HG02571 (cell line): Measurements from ENCODE around the gene ATG5.
"Not testable (repeated sequence)": the region's sequence is repeated elsewhere in the genome, so short reads cannot be mapped to it uniquely, and the experiment has no call there.

Experiments used
- ATAC-seq: cut with Tn5 transposase; IDR thresholded peaks from one replicate; pipeline ENCODE4 v1.9.1; 2021; ENCODE audit warnings: mild to moderate bottlenecking, moderate library complexity; ENCODE audit not compliant: unreplicated experiment

The ATG5 gene

DNA sequence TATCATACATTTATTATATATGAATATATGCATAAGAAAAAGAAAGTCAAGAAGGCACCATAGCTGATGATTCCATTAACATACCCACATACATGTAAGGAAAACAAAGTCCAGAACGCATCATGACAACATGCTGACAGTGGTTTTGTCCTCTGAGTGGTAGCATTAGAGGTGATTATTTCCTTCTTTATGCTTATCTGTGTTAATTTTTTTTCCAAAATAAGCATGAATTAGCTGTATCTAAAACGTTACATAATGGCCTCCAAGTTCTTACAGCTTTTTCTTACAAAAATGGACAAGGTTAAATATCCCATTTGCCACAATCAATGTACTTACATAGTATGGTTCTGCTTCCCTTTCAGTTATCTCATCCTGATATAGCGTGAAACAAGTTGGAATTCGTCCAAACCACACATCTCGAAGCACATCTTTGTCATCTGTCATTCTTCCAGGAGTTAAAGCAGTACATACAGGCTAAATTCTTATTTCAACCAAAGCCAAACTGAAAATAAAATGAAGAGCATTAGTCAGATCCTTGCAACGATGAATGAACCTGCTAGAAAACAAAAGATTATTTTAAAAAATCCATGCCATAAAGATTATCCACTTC is 9.7 kb downstream of the ATG5 start:
- ATAC-seq = no peak

DNA sequence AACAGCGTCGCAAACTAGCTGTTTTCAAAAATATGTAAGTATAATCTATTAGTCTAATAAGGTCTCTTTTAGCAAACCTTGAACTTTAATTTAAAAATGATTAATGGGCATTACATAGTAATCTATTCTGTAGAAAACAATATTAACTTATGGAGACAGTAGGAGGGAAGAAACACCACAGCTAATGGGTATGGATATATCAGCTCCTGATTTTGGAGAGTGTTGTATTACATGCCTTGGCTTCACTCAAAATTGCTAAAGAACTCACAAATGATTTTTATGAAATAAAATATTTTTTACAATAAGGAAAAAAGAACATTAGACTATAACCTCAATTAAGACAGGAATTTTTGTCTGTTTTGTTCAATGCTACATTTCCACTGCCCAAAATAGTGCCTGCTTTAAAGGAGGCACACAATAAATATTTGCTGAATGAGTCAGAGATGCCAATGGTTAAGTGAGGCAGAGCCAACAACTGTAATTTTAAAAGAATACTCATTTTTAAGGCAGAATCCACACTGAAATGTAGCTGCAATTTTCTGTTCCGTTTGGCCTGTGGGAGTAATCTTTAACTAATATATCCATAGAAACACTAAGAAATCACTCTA is 15.7 kb downstream of the ATG5 start:
- ATAC-seq = no peak

DNA sequence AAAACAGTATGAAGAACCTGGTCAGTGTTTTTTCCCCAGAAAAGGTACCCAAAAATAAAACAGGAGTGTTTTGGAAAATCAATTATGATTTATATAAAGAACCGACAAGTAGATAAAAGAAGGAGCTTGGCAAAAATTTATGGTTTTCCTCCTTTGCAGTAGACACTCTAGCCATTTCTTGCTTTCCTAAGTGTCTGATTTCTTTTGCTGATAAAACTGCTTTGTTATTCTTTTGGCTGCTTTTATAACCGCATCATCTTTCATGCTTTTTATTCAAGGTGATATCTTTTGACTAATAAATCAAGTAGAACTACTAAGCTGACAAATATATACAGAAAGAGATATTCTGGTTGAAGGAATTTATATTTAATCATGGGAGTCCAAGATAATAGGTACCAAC is 16.6 kb downstream of the ATG5 start:
- ATAC-seq = no peak

DNA sequence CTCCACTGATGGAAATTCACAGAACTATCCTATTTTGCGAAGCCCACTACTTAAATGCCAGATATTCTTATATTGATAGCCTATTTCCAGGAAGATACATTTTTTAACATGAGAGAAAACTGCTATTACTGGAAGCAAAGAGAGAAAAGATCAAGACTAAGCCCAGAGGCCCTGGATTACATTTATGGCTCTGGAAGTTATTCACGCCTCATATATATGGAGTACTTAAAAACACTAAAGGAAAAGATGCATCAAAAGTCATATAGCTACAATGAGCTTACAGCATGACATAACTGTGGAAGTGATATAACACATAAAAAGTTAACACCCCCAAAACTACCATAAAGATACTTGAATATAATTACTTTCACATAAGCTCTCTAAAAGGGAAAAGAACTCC is 19.8 kb downstream of the ATG5 start:
- no peak for ATAC-seq

DNA sequence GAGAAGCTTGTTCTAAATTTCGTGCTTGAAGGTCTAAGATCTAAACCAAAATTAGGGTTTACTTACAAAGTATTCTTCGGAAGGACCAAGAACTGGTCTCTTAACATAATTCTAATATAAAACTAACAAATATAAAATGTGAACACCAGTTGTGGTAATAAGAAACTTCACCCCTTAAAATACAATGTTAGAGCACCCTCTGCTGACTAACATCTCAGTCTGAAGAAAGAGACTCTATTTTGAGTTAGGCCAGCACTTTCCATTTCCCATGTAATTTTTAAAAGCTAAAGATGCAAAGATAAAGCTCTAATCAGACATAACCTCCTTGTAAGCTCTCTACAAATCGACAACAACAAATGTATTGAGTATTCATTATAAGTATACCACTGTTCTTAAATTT is 24.6 kb downstream of the ATG5 start:
- no peak for ATAC-seq

DNA sequence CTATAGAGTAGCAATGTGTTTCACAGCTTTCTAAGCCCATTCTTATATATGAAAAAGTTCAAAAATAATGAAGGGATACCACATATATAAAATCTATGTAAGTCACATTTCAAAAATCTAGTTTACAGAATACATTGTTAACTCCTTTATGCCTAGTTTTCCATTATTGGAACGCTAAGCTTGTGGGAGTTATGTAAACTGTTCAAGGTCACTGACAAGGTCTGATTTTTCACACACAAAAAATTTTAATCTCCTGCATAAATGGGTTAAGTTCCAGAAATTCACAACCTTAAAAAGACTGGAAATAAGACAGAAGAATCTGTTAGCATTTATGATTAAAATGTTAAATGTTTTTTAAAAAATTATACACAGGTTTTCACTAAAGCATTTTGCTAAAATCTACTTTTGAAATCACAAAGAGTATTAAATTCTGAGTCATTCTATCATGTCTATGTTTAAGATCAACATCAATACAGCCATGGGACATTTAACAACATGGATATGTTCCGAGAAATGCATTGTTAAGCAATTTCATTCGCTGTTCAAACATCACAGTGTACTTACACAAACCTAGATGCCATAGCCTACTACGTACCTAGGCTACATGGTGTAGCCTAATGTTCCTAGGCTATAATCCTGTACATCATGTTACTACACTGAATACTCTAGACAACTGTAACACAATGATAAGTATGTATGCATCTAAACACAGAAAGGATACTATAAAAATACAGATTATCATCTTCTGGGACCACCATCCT is 25.4 kb downstream of the ATG5 start:
- no peak for ATAC-seq

DNA sequence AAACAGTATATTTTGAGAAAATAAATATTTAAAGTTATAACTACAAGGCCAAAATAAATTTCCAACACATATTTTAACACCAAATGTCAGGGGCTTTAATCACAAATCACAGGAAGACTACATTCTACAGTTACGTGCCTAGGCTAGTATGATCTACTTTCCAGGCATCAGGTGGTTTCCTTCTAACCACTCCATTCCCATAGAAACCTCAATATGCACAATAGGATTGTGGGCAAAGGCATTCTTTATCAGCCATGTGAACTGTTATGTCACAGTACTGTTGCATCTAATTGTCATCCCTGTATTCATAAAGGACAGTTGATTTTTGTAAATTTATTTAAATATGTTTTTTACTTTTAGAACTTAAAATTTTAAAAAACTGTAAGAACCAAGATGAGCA is 32.4 kb downstream of the ATG5 start:
- no peak for ATAC-seq

DNA sequence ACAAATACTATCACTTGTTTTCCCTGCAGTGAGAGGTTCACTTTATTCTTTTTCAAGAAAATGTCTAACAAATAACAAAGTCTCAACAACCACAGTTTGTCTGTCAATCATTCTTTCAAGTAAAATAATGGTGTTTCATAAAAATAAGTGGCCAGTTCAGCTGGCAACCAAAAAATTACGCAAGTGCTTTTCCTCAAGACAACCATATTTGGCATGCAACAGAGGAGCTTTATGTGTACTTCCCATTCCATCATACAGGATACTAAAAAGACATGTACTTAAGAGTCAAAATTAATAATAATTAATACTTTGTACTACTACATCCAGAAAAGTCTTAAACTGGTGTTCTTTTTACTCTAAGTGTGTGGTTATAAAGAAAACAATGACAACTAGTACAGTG is 34.6 kb downstream of the ATG5 start:
- ATAC-seq = no peak

DNA sequence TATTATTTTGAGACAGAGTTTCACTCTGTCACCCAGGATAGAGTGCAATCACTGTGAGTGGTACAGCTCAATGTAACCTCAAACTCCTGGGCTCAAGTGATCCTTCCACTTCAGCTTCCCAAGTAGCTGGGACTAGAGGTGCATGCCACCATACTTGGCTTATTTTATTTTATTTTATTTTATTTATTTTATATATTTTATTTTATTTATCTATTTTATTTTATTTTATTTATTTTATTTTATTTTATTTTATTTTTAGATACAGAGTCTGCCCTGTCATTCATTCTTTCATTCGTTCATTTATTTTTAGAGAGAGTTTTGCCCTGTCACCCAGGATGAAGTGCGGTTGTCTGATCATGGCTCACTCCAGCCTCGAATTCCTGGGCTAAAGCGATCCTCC is 35.5 kb downstream of the ATG5 start:
- no peak for ATAC-seq

DNA sequence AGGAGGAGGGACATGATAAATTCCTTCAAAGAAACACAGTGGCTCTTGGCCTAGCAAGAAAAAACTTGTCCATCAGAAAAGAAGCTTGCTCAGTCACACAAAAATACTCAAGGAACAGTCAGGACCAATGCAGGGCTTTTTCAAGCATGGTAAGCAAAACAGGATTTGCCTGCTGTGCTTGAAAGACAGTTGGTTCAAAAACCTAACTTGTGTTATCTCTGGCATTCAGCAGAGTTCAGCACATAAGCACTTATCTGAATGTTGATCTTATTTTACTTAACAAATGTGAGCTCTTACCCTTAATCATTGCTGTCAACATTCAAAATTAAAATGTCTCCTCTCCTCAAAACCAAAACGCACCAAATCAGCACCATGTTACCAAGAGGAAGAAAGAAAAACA is 38.3 kb downstream of the ATG5 start:
- no peak for ATAC-seq

DNA sequence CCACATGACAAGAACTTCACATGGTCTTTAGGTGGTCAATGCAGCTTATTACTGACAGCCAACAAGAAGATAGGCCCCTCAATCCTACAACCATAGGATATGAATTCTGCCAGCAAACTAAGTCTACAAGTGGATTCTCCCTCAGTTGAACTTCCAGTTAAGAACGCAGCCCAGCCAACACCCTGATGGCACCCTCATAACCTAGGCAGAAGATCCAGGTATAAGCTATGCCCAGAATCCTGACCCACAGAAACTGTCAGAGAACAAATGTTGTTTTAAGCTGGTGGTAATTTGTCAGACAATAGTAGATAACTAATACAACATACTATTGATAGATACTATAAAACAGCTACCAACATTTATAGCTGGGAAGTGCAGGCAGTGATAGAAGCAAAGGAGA is 38.8 kb downstream of the ATG5 start:
- ATAC-seq = no peak

DNA sequence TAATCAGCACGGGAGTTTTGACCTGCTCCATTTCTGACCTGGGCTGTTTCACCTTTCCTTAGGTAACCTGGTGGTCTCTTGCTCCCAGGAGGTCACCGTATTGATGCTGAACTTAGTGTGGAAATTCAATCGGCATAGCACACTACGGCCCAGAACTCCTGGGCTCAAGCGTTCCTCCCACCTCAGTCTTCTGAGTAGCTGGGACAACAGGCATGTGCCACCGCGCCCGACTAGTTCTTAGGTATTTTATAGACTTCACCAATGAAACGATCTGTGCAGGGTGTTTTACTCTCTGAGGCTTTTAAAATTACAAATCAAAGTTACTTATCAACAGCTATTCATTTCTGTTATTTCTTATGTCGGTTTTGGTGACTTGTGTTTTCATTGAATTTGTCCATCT is 42.1 kb downstream of the ATG5 start:
- ATAC-seq = no peak

DNA sequence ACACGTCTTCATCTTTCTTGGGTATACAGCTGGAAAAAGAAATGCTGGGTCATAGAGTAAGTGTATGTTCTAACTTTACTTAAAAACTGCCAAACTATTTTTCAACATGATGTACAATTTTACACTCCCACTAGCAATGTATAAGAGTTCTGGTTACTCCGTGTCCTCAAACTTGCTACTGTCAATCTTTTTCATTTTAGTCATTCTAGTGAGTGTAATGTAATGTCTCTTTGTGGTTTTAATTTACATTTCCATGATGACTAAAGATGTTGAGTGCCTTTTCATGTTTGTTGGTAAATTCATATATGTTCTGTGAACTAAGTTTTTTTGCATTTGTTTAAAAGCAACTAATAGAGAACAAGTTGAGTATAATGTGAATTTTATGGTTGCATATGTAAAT is 43.9 kb downstream of the ATG5 start:
- ATAC-seq = no peak

DNA sequence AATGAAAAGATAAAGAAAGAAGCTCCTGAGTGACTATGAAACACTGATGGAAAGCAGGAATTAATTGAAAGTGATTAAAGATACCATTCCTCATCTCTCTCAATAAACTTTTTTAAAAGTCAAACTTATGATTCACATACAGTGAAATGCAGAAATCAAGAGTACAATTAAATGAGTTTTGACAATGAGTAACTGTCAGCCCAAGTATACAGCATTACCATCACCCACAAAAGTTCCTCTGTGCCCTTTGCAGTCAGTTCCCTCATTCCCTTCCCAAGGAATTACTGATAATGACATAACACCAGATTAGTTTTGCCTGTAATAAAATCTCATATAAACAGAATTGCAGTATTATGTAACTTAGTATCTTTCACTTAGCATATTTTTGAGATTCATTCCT is 44.5 kb downstream of the ATG5 start:
- ATAC-seq = no peak

DNA sequence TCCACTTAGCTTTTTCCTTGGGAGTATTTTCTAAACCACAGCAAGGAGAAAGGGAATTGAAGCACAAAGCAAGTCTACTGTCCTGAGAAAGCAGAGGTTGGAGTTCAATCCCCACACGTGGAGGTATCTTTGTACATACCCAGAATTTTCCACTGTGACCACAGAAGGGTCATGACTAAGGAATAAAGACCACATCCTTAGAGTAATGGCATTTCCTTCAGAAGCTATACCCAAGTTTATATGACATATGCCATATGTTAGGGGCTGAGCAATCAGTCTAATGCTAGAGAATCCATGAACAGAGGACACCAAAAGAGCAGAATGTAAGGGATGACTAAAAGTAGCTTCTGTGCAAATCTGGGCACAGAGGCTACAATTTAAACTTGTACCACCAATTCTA is 46.4 kb downstream of the ATG5 start:
- ATAC-seq = no peak

DNA sequence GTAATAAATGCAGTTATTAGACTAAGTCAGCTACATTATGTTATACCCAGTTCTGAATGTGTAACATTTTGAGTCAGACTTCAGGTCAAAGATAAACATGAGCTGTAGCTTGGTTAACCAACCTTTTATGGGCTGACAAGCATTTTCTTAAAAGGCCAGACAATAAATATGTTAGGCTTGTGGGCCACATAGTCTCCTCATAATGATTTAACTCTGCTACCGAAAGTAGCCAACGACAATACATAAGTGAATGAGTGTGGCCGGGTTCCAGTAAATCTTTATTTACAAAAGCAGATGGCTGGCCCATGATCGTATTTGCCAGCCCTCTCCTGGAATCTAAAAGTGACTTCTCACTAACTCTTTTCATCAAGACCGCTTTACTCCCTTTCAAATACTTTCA is 49.9 kb downstream of the ATG5 start:
- no peak for ATAC-seq

DNA sequence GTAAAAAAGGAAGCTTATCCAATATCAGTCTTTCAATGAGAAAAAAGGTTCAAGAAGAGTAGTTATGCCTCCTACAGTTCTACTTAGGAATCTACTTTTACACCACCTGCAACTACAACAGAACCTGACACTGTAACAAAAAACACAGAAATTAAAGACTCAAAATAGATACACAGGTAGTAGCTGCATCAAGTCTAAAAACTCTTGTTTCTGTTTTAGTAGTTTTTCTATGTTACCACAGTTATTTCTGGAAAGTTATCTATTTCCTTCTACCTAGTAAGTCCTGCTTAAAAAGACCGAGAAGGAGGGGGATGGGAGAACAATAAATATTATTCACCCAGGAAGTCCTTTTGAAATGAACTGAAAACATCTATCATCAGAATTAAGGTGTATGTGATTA is 52.5 kb downstream of the ATG5 start:
- peak; percentile 55 for ATAC-seq

DNA sequence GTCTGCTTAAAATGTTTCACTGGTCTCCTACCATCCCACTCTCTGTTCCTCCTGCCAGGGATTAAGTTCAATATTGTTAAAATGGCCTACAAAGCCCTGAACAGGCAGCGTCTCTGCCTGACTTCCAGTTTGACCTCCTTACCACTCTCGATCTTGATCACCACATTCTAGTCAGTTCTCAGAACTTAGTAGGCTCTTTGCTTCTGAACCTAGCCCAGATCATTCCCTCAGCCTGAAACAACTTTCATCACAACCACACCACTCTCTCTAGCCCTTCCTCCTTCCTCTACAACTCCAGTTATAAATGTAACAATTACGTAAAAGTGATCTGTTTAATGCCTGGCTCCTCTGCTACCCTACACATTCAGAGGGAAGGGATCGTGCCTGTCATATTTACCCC is 53.3 kb downstream of the ATG5 start:
- no peak for ATAC-seq

DNA sequence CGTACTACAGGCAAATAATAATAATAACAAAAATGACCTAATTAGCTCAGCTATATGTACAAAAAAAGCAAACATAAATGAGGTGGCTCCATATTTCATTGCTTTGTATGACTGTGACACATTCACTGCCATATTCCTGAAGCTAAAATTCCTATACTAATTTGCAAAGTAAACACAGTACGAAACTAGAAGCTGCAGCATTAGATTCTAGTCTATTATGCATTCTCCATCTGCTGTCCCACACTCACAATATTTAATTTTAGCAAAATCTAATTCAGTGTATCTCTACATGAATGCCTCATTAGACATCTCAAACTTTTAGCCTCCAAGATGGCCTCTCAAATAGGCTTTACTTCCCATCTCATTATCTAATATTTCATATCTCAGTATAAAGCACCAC is 55.1 kb downstream of the ATG5 start:
- ATAC-seq = no peak

DNA sequence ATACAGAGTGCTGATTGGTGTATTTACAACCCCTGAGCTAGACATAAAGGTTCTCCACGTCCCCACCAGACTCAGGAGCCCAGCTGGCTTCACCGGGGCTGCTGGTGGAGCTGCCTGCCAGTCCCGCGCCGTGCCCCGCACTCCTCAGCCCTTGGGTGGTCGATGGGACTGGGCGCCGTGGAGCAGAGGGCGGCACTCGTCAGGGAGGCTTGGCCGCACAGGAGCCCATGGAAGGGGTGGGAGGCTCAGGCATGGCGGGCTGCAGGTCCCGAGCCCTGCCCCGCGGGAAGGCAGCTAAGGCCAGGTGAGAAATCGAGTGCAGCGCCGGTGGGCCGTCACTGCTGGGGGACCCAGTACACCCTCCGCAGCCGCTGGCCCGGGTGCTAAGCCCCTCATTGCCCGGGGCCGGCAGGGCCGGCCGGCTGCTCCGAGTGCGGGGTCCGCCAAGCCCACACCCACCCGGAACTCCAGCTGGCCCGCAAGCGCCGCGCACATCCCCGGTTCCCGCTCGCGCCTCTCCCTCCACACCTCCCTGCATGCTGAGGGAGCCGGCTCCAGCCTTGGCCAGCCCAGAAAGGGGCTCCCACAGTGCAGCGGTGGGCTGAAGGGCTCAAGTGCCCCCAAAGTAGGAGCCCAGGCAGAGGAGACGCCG is 56.2 kb downstream of the ATG5 start:
- not testable (repeated sequence) for ATAC-seq

DNA sequence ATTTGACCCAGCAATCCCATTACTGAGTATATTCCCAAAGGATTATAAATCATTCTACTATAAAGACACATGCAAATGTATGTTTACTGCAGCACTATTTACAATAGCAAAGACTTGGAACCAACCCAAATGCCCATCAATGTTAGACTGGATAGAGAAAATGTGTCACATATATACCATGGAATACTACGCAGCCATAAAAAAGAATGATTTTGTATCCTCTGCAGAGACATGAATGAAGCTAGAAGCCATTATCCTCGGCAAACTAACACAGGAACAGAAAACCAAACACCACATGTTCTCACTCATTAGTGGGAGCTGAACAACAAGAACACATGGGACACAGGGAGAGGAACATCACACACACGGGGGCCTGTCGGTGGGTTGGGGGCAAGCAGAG is 57.1 kb downstream of the ATG5 start:
- not testable (repeated sequence) for ATAC-seq

DNA sequence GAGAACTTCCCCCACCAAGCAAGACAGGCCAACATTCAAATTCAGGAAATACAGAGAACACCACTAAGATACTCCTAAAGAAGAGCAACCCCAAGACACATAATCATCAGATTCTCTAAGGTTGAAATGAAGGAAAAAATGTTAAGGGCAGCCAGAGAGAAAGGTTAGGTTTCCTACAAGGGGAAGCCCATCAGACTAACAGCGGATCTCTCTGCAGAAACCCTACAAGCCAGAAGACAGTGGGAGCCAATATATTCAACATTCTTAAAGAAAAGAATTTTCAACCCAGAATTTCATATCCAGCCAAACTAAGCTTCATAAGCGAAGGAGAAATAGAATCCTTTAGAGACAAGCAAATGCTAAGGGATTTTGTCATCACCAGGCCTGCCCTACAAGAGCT is 61.1 kb downstream of the ATG5 start:
- not testable (repeated sequence) for ATAC-seq
